ENCODE measurements around the gene UBASH3A.

DNA sequence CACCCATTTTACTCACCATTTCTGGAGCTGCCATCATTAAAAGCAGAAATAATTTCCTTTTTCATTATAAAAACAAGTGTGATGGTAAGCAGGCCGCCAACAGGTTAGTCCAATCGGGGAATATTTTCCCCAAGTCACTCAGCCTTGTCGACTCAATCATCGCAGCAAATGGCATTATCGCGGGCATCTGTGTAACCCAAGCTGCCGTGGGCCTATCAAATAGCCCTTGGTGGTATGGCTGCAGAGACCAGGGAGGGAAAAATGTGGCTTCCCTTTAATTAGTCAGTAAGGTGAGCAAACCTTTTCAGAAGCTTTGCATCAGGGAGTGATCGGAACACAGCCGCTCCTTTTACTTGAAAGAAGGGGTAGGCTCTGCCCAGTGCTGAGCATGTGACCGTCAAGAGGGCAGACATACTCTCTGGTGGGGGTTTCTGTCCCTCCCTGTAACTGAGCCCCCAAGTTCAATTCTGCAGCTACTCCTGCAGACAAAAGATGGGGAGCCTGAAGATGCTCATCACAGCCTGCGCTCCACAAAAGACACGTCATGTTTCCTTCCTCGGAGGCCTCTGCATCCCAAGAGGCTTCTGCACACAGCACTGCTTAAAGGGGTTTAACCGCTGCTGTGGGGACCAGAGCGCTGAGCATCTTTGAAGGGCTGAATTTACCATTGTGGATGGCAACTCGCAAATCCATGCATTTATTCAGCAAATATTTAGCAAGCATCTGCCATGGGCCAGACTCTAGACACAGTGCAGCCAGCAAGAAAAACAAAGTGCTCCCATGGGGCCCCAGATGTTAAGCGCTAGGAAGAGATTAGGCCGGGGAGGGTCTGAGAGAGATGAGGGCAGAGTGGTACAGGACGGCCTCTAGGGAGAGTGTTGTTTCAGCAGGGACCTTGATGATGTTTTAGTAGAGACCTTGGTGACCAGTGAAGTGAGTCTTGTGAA is 6.6 kb upstream of the UBASH3A start:
- TF ChIP-seq ZNF600 (tag by site-specific recombination; IDR thresholded peaks at IDR 0.05): no peak
- TF ChIP-seq CTCF (tag by site-specific recombination; IDR thresholded peaks at IDR 0.05): no peak
- TF ChIP-seq ZNF501 (tag by site-specific recombination; IDR thresholded peaks at IDR 0.05): no peak
- TF ChIP-seq HOXC10 (CRISPR knock-in tag; IDR thresholded peaks at IDR 0.05): no peak
- no peak for TF ChIP-seq ZBTB11 (tag by site-specific recombination; conservative IDR thresholded peaks at IDR 0.05; ENCODE audit: low read depth)
- TF ChIP-seq ZNF416 (tag by site-specific recombination; IDR thresholded peaks at IDR 0.05): no peak
- TF ChIP-seq, protein P1, sequence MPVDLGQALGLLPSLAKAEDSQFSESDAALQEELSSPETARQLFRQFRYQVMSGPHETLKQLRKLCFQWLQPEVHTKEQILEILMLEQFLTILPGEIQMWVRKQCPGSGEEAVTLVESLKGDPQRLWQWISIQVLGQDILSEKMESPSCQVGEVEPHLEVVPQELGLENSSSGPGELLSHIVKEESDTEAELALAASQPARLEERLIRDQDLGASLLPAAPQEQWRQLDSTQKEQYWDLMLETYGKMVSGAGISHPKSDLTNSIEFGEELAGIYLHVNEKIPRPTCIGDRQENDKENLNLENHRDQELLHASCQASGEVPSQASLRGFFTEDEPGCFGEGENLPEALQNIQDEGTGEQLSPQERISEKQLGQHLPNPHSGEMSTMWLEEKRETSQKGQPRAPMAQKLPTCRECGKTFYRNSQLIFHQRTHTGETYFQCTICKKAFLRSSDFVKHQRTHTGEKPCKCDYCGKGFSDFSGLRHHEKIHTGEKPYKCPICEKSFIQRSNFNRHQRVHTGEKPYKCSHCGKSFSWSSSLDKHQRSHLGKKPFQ (tag by site-specific recombination; IDR thresholded peaks at IDR 0.05): no peak
- no peak for TF ChIP-seq PRDM10 (tag by site-specific recombination; IDR thresholded peaks at IDR 0.05)
- TF ChIP-seq ZNF114 (tag by site-specific recombination; IDR thresholded peaks at IDR 0.05): no peak
- TF ChIP-seq, protein P2, sequence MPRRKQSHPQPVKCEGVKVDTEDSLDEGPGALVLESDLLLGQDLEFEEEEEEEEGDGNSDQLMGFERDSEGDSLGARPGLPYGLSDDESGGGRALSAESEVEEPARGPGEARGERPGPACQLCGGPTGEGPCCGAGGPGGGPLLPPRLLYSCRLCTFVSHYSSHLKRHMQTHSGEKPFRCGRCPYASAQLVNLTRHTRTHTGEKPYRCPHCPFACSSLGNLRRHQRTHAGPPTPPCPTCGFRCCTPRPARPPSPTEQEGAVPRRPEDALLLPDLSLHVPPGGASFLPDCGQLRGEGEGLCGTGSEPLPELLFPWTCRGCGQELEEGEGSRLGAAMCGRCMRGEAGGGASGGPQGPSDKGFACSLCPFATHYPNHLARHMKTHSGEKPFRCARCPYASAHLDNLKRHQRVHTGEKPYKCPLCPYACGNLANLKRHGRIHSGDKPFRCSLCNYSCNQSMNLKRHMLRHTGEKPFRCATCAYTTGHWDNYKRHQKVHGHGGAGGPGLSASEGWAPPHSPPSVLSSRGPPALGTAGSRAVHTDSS (tag by site-specific recombination; IDR thresholded peaks at IDR 0.05): no peak
- no peak for TF ChIP-seq ZNF10 (tag by site-specific recombination; IDR thresholded peaks at IDR 0.05)
- no peak for TF ChIP-seq ZNF341 (tag by site-specific recombination; IDR thresholded peaks at IDR 0.05; ENCODE audit: low read depth)
